Fibroblast of mammary gland (primary cell): ENCODE measurements around the gene ACE.

Experiments
- DNase-seq: peaks from one replicate; pipeline ENCODE4 v3.0.0-alpha.2; 2010; ENCODE audit warnings: low read depth
- H3K4me3 ChIP-seq: 2 replicates; pipeline ENCODE4 v1.5.1; 2011; ENCODE audit warnings: low read depth, mild to moderate bottlenecking, low read length, moderate library complexity; ENCODE audit not compliant: control insufficient read depth
- CTCF ChIP-seq: conservative IDR thresholded peaks from 2 replicates; pipeline ENCODE4 v1.5.1; 2011; ENCODE audit warnings: low read depth, low read length, inconsistent platforms; ENCODE audit not compliant: control insufficient read depth, insufficient read depth

ACE gene

DNA sequence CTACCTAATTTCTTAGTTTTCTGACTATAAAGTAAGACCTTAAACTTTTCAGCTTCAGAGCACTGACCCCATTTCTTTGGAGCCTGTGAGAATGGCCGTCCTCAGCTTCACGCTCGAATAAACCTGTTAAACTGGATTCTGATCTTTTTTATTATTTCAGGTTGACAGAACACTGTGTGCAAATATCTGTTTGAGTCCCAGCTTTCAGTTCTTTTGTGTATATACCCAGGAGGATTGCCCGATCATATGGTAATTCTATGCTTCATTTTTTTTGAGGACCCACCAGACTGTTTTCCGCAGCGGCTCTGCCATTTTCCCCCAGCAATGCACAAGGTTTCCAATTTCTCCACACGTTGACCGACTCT is 26.5 kb downstream of the ACE start:
- no peak for TF ChIP-seq CTCF
- no peak overlapping the region for H3K4me3 ChIP-seq
- no peak for DNase-seq

- DNase-seq, result no peak
- no peak for TF ChIP-seq CTCF
- H3K4me3 ChIP-seq, result no peak overlapping the region
Measured at GRCh38 chr17:63504261-63504660, 27.4 kb downstream of the ACE start.

DNA sequence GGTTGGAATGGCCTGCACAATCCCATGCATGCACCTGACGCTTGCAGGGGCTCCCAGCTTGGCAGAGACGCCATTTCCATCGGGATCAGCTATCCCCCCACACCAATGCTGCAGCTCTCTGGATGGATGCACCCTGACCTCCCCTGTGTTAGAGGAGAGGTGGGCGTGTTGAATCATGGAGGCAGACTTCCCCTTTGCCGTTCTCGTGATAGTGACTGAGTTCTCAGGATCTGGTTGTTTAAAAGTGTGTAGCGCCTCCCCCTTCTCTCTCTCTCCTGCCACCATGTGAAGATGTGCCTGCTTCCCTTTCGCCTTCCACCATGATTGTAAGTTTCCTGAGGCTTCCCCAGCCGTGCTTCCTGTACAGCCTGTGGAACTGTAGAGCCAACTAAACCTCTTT is 28.5 kb downstream of the ACE start:
- TF ChIP-seq CTCF, result no peak
- no peak for DNase-seq
- no peak overlapping the region for H3K4me3 ChIP-seq

- TF ChIP-seq CTCF, result no peak
- H3K4me3 ChIP-seq, result no peak overlapping the region
- DNase-seq, result no peak
Measured at GRCh38 chr17:63506627-63507026, 29.8 kb downstream of the ACE start.

DNA sequence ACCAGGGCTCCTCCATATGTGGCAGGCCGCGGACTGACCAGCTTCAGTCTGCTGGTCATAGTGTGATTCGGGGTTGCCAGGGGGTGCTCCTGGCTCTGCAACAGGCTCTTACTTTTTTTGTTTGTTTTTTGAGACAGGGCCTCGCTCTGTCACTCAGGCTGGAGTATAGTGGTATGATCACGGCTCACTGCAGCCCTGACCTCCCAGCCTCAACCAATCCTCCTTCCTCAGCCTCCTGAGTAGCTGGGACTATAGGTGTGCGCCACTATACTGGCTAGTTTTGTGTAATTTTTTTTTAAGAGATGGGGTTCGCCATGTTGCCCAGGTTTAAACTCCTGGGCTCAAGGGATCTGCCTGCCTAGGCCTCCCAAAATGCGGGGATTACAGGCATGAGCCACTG is 34.5 kb downstream of the ACE start:
- no peak for DNase-seq
- no peak overlapping the region for H3K4me3 ChIP-seq
- TF ChIP-seq CTCF, result no peak

DNA sequence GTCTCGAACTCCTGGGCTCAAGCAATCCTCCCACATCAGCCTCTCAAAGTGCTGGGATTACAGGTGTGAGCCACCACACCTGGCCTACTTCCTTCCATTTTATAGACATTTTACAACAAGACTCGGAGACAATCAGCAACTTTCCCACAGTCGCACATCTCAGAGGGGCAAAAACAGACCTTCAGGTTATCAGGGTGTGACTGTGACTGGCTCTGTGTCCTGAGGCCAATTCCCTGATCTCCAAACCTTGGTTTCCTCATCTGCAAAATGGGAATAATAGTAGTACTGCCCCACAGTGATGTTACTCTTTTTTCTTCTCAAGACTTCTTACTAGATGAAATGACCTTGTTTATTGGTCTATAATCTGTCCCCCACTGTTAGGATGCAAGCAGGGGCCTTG is 35.5 kb downstream of the ACE start:
- no peak for DNase-seq
- TF ChIP-seq CTCF, result no peak
- no peak overlapping the region for H3K4me3 ChIP-seq

DNA sequence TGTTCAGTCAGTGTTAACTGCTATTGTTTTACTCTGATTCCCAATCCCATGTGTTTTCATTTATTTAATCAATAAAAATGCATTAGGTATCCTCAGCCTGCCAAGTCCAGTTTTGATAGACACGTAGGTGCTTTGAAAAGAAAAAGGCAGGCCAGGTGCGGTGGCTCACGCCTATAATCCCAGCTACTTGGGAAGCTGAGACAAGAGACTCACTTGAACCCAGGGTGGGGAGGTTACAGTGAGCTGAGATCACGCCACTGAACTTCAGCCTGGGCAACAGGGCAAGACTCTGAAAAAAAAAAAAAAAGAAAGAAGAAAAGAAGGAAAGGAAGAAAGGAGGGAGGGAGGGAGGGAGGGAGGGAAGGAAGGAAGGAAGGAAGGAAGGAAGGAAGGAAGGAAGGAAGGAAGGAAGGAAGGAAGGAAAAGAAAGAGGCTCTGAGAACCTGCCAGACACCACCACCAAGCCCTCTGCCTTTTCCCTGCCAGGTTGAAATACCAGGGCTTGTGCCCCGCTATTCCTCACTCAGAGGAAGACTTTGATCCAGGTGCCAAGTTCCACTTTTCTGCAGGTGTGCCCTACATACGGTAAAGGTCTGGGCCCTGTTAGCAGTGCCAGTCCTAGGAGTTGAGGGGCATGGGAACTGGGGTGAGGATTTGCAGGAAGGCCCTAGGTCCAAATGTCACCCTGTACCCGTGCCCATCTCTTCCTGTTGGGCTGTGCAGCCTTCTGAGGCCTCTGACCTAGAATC is 36.2 kb downstream of the ACE start:
- no peak for TF ChIP-seq CTCF
- no peak for DNase-seq
- no peak overlapping the region for H3K4me3 ChIP-seq
